ENCODE measurements around the gene FLRT3. TPM values are rescaled to one million over a fixed set of nuclear protein-coding genes. Genes with fewer than 3 reads are reported as not detected.

Gene FLRT3
- total RNA-seq, 2 experiments from 2014 or later = not detected

- Histone ChIP-seq H3K4me1 (ENCODE audit: insufficient read depth, low read length) (no peaks in the 10 kb centered on the region), H3K27ac (ENCODE audit: low read depth in 1 of 2, low read length in 2 of 2) (no peak overlapping the region), H3K27me3 (ENCODE audit: control insufficient read depth in 1 of 2, insufficient read depth in 2 of 2, low read length in 2 of 2) (no peaks in the 10 kb centered on the region), H3K4me3 (ENCODE audit: low read length) (no peak overlapping the region), H3K36me3 (ENCODE audit: insufficient read depth, low read length) (no peaks in the 10 kb centered on the region), H3K9me3 (ENCODE audit: control insufficient read depth in 1 of 2, insufficient read depth in 1 of 2, low read length in 2 of 2) (peaks cover 0 to 4% of the 10 kb centered on the region in 2 experiments)
- intact Hi-C loops (cut with DNase I, micrococcal nuclease) = no loop called here
- Mint-ChIP-seq H3K4me3 (no peak overlapping the region), H3K27me3 (no peaks in the 10 kb centered on the region), H3K9me3 (peaks cover 8% of the 10 kb centered on the region), H3K36me3 (ENCODE audit: low read depth) (no peaks in the 10 kb centered on the region), H3K4me1 (ENCODE audit: low read depth) (no peaks in the 10 kb centered on the region), H3K27ac (no peak overlapping the region)
- TF ChIP-seq, protein P1, sequence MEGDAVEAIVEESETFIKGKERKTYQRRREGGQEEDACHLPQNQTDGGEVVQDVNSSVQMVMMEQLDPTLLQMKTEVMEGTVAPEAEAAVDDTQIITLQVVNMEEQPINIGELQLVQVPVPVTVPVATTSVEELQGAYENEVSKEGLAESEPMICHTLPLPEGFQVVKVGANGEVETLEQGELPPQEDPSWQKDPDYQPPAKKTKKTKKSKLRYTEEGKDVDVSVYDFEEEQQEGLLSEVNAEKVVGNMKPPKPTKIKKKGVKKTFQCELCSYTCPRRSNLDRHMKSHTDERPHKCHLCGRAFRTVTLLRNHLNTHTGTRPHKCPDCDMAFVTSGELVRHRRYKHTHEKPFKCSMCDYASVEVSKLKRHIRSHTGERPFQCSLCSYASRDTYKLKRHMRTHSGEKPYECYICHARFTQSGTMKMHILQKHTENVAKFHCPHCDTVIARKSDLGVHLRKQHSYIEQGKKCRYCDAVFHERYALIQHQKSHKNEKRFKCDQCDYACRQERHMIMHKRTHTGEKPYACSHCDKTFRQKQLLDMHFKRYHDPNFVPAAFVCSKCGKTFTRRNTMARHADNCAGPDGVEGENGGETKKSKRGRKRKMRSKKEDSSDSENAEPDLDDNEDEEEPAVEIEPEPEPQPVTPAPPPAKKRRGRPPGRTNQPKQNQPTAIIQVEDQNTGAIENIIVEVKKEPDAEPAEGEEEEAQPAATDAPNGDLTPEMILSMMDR (IDR thresholded peaks at IDR 0.05) = no peak
- ATAC-seq (ENCODE audit: poor library complexity) (no peak), DNase-seq (no peak)
- ChIA-PET CTCF (interaction anchor here (0.6 kb wide), 1 partner anchor 1040 kb away, joined by 3 read pairs; no protein-coding TSS in a partner anchor), POLR2A (no interaction called here)
Measured at GRCh38 chr20:14343491-14344065, 6.2 kb upstream of the FLRT3 start.

GRCh38 chr20:14342918-14343317 lies 5.5 kb upstream of the FLRT3 start:
- H3K27ac Mint-ChIP-seq = no peak overlapping the region

DNA sequence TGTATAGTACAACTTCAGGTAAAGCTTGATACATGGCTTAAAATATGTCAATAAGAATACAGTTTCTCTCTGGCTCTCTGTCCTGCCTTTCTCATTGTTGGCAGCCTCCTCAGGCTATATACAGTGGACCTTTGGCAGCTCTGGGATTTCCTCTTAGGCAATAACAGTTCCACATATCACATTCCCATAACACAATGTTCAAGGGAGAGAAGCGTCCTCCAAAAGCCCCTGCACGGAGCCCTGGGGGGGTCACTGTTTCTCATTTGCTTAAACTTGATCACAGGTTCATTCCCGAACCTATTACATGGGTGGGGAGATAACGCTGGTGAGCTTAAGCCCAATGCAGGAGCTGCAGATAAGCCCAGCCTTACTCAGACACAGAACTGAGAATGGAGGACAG lies 4.4 kb upstream of the FLRT3 start:
- Mint-ChIP-seq H3K27ac (no peak overlapping the region), H3K27me3 (no peaks in the 10 kb centered on the region), H3K36me3 (ENCODE audit: low read depth) (no peaks in the 10 kb centered on the region), H3K9me3 (peaks cover 5% of the 10 kb centered on the region), H3K4me1 (ENCODE audit: low read depth) (no peaks in the 10 kb centered on the region), H3K4me3 (no peak overlapping the region)
- H3K4me1 ChIP-seq (ENCODE audit: insufficient read depth, low read length) = no peaks in the 10 kb centered on the region
- TF ChIP-seq, protein P1 (IDR thresholded peaks at IDR 0.05) = no peak
- CTCF ChIA-PET = no interaction called here
- intact Hi-C loops (cut with DNase I, micrococcal nuclease) = no loop called here
- ATAC-seq (ENCODE audit: poor library complexity) (no peak), DNase-seq (no peak)
- H3K4me3 ChIP-seq (ENCODE audit: low read length) = no peak overlapping the region
- H3K27ac ChIP-seq (ENCODE audit: low read depth in 1 of 2, low read length in 2 of 2) = no peak overlapping the region
- H3K9me3 ChIP-seq (ENCODE audit: control insufficient read depth in 1 of 2, insufficient read depth in 1 of 2, low read length in 2 of 2) = peaks cover 0 to 6% of the 10 kb centered on the region in 2 experiments
- no peaks in the 10 kb centered on the region for H3K36me3 ChIP-seq (ENCODE audit: insufficient read depth, low read length)
- POLR2A ChIA-PET = no interaction called here
- no peaks in the 10 kb centered on the region for H3K27me3 ChIP-seq (ENCODE audit: control insufficient read depth in 1 of 2, insufficient read depth in 2 of 2, low read length in 2 of 2)

More at GRCh38 chr20:14342918-14343317, 5.5 kb upstream of the FLRT3 start:
- no peak for ATAC-seq (ENCODE audit: poor library complexity)
- DNase-seq = no peak
- Histone ChIP-seq H3K27ac (ENCODE audit: low read depth in 1 of 2, low read length in 2 of 2) (no peak overlapping the region), H3K36me3 (ENCODE audit: insufficient read depth, low read length) (no peaks in the 10 kb centered on the region), H3K4me1 (ENCODE audit: insufficient read depth, low read length) (no peaks in the 10 kb centered on the region), H3K27me3 (ENCODE audit: control insufficient read depth in 1 of 2, insufficient read depth in 2 of 2, low read length in 2 of 2) (no peaks in the 10 kb centered on the region), H3K9me3 (ENCODE audit: control insufficient read depth in 1 of 2, insufficient read depth in 1 of 2, low read length in 2 of 2) (peaks cover 0 to 5% of the 10 kb centered on the region in 2 experiments), H3K4me3 (ENCODE audit: low read length) (no peak overlapping the region)
- no peaks in the 10 kb centered on the region for H3K27me3 Mint-ChIP-seq
- peaks cover 8% of the 10 kb centered on the region for H3K9me3 Mint-ChIP-seq
- H3K36me3 Mint-ChIP-seq (ENCODE audit: low read depth) = no peaks in the 10 kb centered on the region
- CTCF ChIA-PET = interaction anchor here (0.6 kb wide), 1 partner anchor 1041 kb away, joined by 3 read pairs; no protein-coding TSS in a partner anchor
- POLR2A ChIA-PET = no interaction called here
- H3K4me1 Mint-ChIP-seq (ENCODE audit: low read depth) = no peaks in the 10 kb centered on the region
- H3K4me3 Mint-ChIP-seq = no peak overlapping the region
- intact Hi-C loops (cut with DNase I, micrococcal nuclease) = no loop called here
- TF ChIP-seq, protein P1 (IDR thresholded peaks at IDR 0.05) = no peak
